Measurements from ENCODE around the gene NAAA. TPM values are rescaled to one million over a fixed set of nuclear protein-coding genes. Genes with fewer than 3 reads are reported as not detected.
A peak's percentile ranks its signal among the peaks of the same experiment; 100 is the strongest.

The NAAA gene
- 1 to 10 TPM; 1.7 TPM for total RNA-seq
- 3.2 TPM for polyA plus RNA-seq (2013, experiment 1 of 2)
- polyA plus RNA-seq (2013, experiment 2 of 2): 3.4 TPM
- long read RNA-seq, experiment 1: 0 reads
- long read RNA-seq, experiment 2, partial matches to known transcripts: 0 of 1 reads
- long read RNA-seq, experiment 2, other reads (novel, unspliced or antisense): 0 of 1 reads
- long read RNA-seq, experiment 3, partial matches to known transcripts: 0 of 1 reads
- long read RNA-seq, experiment 3, other reads (novel, unspliced or antisense): 1 of 1 reads
- long read RNA-seq, experiment 4, partial matches to known transcripts: 0 of 1 reads
- long read RNA-seq, experiment 4, other reads (novel, unspliced or antisense): 1 of 1 reads

DNA sequence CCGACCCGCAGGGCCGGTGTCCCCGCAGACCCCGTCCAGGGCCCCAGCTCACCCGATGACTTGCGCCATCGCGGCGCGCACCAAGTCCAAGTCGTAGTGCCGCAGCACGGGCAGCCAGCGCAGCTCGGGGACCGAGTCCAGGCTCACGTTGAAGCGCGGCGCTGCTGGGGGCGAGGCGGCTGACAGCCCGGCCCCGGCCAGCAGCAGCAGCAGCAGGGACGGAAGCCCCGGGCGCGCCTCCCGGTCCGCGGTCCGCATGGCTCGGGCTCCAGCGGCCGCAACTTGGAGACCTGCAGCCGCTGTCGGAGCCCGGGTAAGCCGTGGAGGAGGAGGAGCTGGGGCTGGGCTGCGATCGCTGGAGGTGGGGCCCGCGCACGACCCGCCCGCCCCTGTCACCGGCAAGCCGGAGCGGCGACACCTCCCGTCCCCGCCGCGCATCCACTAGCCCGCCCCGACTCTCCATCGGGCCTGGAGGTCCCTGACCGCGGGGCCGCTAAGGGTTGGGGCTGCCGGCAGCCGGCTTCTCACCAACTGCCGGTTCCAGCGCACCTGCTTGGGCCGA, at the start of gene NAAA:
NAAA (minus strand) TSS at position 322 of the 562 bp plus-strand sequence; CDS start at position 258, 64 bp downstream.
- 1 to 17% methylated on average over 1 to 66 of the region's 66 CpGs for WGBS, 2 experiments (ENCODE audit: insufficient coverage in 1 of 2, insufficient read length in 1 of 2)
- no peak within 1 kb of the TSS for H3K27ac ChIP-seq (ENCODE audit: low read depth, low read length)
- TF ChIP-seq, protein P1, sequence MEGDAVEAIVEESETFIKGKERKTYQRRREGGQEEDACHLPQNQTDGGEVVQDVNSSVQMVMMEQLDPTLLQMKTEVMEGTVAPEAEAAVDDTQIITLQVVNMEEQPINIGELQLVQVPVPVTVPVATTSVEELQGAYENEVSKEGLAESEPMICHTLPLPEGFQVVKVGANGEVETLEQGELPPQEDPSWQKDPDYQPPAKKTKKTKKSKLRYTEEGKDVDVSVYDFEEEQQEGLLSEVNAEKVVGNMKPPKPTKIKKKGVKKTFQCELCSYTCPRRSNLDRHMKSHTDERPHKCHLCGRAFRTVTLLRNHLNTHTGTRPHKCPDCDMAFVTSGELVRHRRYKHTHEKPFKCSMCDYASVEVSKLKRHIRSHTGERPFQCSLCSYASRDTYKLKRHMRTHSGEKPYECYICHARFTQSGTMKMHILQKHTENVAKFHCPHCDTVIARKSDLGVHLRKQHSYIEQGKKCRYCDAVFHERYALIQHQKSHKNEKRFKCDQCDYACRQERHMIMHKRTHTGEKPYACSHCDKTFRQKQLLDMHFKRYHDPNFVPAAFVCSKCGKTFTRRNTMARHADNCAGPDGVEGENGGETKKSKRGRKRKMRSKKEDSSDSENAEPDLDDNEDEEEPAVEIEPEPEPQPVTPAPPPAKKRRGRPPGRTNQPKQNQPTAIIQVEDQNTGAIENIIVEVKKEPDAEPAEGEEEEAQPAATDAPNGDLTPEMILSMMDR (conservative IDR thresholded peaks at IDR 0.05): no peak
- no peaks in the 10 kb centered on the region for H3K9me3 ChIP-seq (ENCODE audit: control insufficient read depth, low read length)
- peak; percentile 91 for DNase-seq
- H3K27me3 ChIP-seq (ENCODE audit: control insufficient read depth, insufficient read depth, low read length, poor library complexity, severe bottlenecking): no peaks in the 10 kb centered on the region
- no peaks in the 10 kb centered on the region for H3K4me1 ChIP-seq (ENCODE audit: control insufficient read depth, insufficient read depth, low read length)
- Mint-ChIP-seq H3K9me3 (no peaks in the 10 kb centered on the region), H3K36me3 (ENCODE audit: low read depth) (peaks cover 10% of the 10 kb centered on the region), H3K27ac (peak within 1 kb of the TSS; percentile 55), H3K4me3 (peak within 1 kb of the TSS; percentile 72), H3K27me3 (ENCODE audit: insufficient read depth) (peaks cover 12% of the 10 kb centered on the region), H3K4me1 (no peaks in the 10 kb centered on the region)
- H3K9ac ChIP-seq (ENCODE audit: extremely low read depth, low read length, poor library complexity, severe bottlenecking): no peak within 1 kb of the TSS
- peak within 1 kb of the TSS; percentile 83 for H3K4me3 ChIP-seq (ENCODE audit: low read length)
- peaks cover 18% of the 10 kb centered on the region for H3K36me3 ChIP-seq (ENCODE audit: control insufficient read depth, insufficient read depth, low read length)

DNA sequence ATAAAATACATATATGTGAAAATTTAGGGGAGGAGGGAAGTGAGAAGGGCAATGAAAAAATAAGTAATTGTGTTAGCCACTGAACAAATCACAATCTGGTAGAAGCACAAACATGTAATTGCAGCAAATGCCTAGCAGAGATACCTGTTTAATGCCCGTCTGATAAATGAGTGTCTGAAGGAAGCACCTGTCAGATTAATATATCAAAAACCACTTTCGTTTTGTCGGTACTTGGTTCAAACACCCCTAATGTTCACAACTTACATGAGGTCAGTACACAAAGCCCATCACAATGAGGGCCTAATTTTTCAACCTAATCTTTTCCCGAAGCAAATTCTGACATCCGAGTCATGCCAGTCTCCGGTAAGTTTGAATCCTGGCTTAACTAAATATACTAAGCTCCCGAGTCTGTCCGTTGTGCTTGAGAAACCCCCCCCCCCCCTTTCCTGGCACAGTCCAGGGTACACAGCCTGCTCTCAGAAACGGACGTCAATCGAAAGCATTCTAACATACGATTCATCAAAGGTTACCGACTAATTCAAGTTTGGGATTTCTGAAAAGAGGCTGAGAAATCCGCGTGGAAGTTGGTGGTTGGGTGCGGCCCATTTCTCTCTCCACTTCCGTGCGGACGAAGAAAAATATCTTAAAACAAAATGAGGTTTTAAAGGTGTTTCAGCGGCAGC, 49.2 kb upstream of the NAAA start:
- 5% methylated on average over 8 to 20 of the region's 20 CpGs for WGBS, 2 experiments (ENCODE audit: insufficient coverage in 1 of 2, insufficient read length in 1 of 2)
- Mint-ChIP-seq H3K27ac (peak overlapping the region; percentile 86), H3K4me3 (peak overlapping the region; percentile 88), H3K9me3 (peaks cover 6% of the 10 kb centered on the region), H3K27me3 (ENCODE audit: insufficient read depth) (peaks cover 18% of the 10 kb centered on the region), H3K4me1 (peaks cover 14% of the 10 kb centered on the region), H3K36me3 (ENCODE audit: low read depth) (peaks cover 13% of the 10 kb centered on the region)
- Histone ChIP-seq H3K9ac (ENCODE audit: extremely low read depth, low read length, poor library complexity, severe bottlenecking) (peak overlapping the region; percentile 77), H3K4me1 (ENCODE audit: control insufficient read depth, insufficient read depth, low read length) (no peaks in the 10 kb centered on the region), H3K27me3 (ENCODE audit: control insufficient read depth, insufficient read depth, low read length, poor library complexity, severe bottlenecking) (peaks cover 4% of the 10 kb centered on the region), H3K4me3 (ENCODE audit: low read length) (peak overlapping the region; percentile 95), H3K9me3 (ENCODE audit: control insufficient read depth, low read length) (peaks cover 4% of the 10 kb centered on the region), H3K36me3 (ENCODE audit: control insufficient read depth, insufficient read depth, low read length) (peaks cover 8% of the 10 kb centered on the region), H3K27ac (ENCODE audit: low read depth, low read length) (no peak overlapping the region)
- no peak for DNase-seq
- TF ChIP-seq, protein P1 (conservative IDR thresholded peaks at IDR 0.05): no peak

DNA sequence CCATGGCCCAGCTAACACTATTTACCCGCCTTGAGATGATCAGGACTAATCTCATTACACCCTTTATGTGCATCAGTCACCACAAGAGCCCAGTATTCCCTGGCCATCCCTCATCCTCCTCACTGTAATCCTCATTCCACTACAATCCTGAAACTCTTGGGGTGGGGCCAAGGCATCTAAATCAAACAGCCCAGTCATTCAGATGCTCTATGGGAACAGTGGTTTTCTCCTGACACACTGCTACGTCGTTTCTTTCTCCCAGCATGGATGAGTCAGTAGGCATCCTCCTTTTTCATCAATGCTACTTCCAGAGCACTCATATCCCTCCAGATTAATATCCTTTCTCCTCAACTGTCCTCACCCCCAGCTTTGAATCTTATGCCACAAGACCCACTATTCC, 44.3 kb upstream of the NAAA start:
- Mint-ChIP-seq H3K9me3 (peaks cover 2% of the 10 kb centered on the region), H3K4me1 (peaks cover 14% of the 10 kb centered on the region), H3K27ac (no peak overlapping the region), H3K36me3 (ENCODE audit: low read depth) (peaks cover 44% of the 10 kb centered on the region), H3K4me3 (no peak overlapping the region), H3K27me3 (ENCODE audit: insufficient read depth) (no peaks in the 10 kb centered on the region)
- H3K9me3 ChIP-seq (ENCODE audit: control insufficient read depth, low read length): no peaks in the 10 kb centered on the region
- no peaks in the 10 kb centered on the region for H3K27me3 ChIP-seq (ENCODE audit: control insufficient read depth, insufficient read depth, low read length, poor library complexity, severe bottlenecking)
- TF ChIP-seq, protein P1 (conservative IDR thresholded peaks at IDR 0.05): no peak
- no peak for DNase-seq
- no peak overlapping the region for H3K9ac ChIP-seq (ENCODE audit: extremely low read depth, low read length, poor library complexity, severe bottlenecking)
- WGBS, 2 experiments (ENCODE audit: insufficient coverage in 1 of 2, insufficient read length in 1 of 2): 85 to 88% methylated on average over 3 of the region's 3 CpGs
- H3K27ac ChIP-seq (ENCODE audit: low read depth, low read length): no peak overlapping the region
- H3K4me1 ChIP-seq (ENCODE audit: control insufficient read depth, insufficient read depth, low read length): no peaks in the 10 kb centered on the region
- no peak overlapping the region for H3K4me3 ChIP-seq (ENCODE audit: low read length)
- H3K36me3 ChIP-seq (ENCODE audit: control insufficient read depth, insufficient read depth, low read length): peaks cover 38% of the 10 kb centered on the region

Measured in endodermal cell (in vitro differentiated cells).